Left ventricle myocardium inferior (tissue), 1 donor: Measurements from ENCODE around the gene ITIH5. TPM values are rescaled to one million over a fixed set of nuclear protein-coding genes. Genes with fewer than 3 reads are reported as not detected.

ENCODE experiments used
- DNase-seq: peaks from one replicate; pipeline ENCODE4 v3.0.0-alpha.2; 2020
- H3K27ac ChIP-seq: fragments of 200-600 bp; replicated peaks from 2 replicates; pipeline ENCODE4 v1.8.0; 2021
- H3K27me3 ChIP-seq: fragments of 200-600 bp; 2 replicates; pipeline ENCODE4 v1.8.0; 2021; ENCODE audit warnings: low read depth
- H3K36me3 ChIP-seq: fragments of 200-600 bp; 2 replicates; pipeline ENCODE4 v1.8.0; 2021
- H3K4me1 ChIP-seq: fragments of 200-600 bp; 2 replicates; pipeline ENCODE4 v1.8.0; 2021
- H3K4me3 ChIP-seq: fragments of 200-600 bp; 2 replicates; pipeline ENCODE4 v1.8.0; 2021; ENCODE audit warnings: mild to moderate bottlenecking, moderate library complexity
- H3K9me3 ChIP-seq: fragments of 200-600 bp; replicated peaks from 2 replicates; pipeline ENCODE4 v1.8.0; 2021
- CTCF ChIP-seq: fragments of 200-600 bp; IDR thresholded peaks from 2 replicates; pipeline ENCODE4 v1.8.0; 2021; ENCODE audit warnings: antibody characterized with exemption, mild to moderate bottlenecking, borderline replicate concordance
- intact Hi-C: fragments of 100-400 bp; cut with micrococcal nuclease; formaldehyde crosslinking; loops from one replicate; pipeline ENCODE4 v1.11.0; 2022
- total RNA-seq: library from RNA; stranded (reverse); fragmentation: NEBNext Ultra II Directional; extraction: Animal tissue kit (Norgen Biotek cat#: 25700); gene quantifications from one replicate; pipeline ENCODE4 v1.2.1, GENCODE V29; 2021
- donor health status: DM: no; HTN: yes; CAD: no; lungs with severe emphysema.

ITIH5 gene
- total RNA-seq, 1 donor from 2014 or later, result 10.8 TPM

DNA sequence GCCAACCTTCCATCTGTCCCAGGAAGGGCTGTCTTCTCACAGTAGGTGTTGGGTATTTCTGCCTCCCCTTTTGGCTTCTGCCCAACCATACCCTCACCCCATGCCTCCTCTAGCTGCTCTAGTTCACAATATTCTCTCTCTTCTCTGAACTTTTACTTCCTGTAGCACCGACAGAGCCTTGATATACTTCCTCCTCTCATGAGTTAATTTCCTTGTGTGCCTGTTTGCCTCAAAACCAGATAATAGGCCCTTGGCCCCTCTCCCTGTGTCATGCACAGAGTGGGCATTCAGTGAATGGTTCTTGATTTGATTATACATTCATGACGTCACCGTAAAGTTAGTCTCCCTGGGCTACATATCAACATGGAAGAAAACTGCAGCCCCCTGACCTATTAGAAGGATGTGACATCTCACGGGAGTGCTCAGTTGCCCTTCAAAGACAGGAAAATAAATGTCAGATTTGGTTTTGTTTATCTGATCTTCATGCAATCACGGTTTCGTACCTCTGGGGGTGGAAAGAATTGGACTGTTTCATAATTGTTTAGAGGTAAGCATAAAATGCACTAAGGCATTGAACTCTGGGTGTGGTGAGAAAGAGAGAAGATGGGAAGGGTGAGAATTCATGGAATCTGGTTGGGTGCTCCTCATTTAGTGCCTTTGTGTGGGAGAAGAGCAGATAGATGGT lies 127.7 kb downstream of the ITIH5 start:
- H3K4me3 ChIP-seq, result no peak overlapping the region
- H3K27ac ChIP-seq, result peak overlapping the region; percentile 16
- DNase-seq, result no peak
- TF ChIP-seq CTCF, result no peak
- H3K9me3 ChIP-seq, result peaks cover 10% of the 10 kb centered on the region
- peaks cover 25% of the 10 kb centered on the region for H3K4me1 ChIP-seq
- H3K36me3 ChIP-seq, result no peaks in the 10 kb centered on the region
- peaks cover 10% of the 10 kb centered on the region for H3K27me3 ChIP-seq
- intact Hi-C loops, result no loop called here

DNA sequence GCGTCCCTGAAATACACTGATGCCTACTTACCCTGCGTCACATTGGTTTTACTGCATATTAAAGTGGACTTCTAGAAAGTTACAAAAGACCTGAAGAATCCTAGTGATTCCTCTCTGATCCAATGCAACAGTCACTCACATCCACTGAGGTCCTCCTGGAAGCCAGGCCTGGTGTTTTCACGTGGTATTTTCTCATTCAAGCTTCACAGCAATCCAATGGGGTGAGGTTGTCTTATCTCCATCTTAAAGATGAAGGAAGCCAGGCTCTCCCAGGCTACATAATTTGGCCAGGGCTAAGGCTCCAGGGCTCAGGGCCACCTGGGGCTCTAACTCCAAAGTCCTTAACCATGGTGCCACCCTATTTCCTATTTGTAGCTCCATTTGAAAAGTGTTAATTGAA lies 129.6 kb downstream of the ITIH5 start:
- H3K27me3 ChIP-seq, result peaks cover 10% of the 10 kb centered on the region
- no peak overlapping the region for H3K27ac ChIP-seq
- intact Hi-C loops, result no loop called here
- H3K36me3 ChIP-seq, result no peaks in the 10 kb centered on the region
- H3K4me1 ChIP-seq, result peaks cover 15% of the 10 kb centered on the region
- no peak for TF ChIP-seq CTCF
- no peak overlapping the region for H3K4me3 ChIP-seq
- DNase-seq, result no peak
- peaks cover 10% of the 10 kb centered on the region for H3K9me3 ChIP-seq

DNA sequence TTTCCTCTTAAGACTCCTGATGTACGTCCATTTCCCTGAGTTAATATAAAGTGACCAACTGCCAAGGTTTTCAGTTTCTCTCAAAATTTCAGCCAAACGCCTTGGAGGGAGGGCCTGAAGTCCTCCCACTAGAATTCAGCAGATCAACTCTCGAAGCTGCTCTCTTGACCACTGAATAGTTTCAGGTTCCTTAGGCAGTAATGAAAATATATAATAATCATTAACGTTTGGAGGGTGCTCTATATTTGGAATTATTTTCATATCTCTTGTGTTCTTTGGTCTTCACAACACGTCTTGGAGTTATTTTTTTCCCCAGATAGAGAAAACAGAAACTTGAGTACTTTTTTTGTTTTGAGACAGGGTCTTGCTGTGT lies 132.3 kb downstream of the ITIH5 start:
- Histone ChIP-seq H3K4me1 (no peaks in the 10 kb centered on the region), H3K4me3 (no peak overlapping the region), H3K36me3 (no peaks in the 10 kb centered on the region), H3K9me3 (peaks cover 10% of the 10 kb centered on the region), H3K27ac (no peak overlapping the region), H3K27me3 (peaks cover 23% of the 10 kb centered on the region)
- intact Hi-C loops, result no loop called here
- no peak for DNase-seq
- no peak for TF ChIP-seq CTCF

DNA sequence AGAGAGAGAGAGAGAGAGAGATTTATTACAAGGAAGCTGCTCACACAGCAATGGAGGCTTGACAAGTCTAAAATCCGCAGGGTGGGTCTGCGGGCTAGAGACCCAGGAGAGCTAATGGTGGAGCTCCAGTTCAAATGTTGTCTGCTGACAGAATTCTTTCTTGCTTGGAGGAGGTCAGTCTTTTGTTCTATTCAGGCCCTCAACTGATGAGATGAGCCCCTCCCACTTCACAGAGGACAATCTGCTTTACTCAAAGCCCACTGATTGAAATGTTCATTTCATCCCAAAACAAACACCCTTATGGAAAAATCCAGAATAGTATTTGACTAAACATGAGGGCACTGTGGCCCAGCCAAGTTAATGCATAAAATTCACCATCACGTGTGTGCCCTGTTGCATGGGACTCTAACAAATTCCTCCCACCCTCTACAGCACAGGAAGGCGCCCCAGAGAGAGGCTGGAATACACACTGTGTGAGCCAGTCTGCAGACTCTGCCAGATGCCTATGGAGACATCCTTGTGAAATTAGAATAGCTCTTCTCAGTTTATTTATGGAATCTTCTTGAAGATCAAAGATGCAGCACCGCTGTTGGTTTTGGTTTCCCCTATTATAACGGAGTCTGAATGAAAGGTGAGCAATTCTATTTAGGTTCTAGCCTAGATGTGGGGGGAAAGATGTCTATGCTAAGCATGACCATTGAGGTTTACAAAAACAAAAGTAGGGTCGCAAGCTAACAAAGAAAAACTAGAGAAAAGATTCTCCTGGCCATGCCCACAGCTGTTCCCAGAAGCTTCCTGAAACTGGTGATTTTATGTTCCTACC lies 132.9 kb downstream of the ITIH5 start:
- TF ChIP-seq CTCF, result no peak
- intact Hi-C loops, result no loop called here
- Histone ChIP-seq H3K4me1 (no peaks in the 10 kb centered on the region), H3K27ac (no peak overlapping the region), H3K9me3 (peaks cover 10% of the 10 kb centered on the region), H3K27me3 (peaks cover 29% of the 10 kb centered on the region), H3K36me3 (no peaks in the 10 kb centered on the region), H3K4me3 (no peak overlapping the region)
- no peak for DNase-seq

DNA sequence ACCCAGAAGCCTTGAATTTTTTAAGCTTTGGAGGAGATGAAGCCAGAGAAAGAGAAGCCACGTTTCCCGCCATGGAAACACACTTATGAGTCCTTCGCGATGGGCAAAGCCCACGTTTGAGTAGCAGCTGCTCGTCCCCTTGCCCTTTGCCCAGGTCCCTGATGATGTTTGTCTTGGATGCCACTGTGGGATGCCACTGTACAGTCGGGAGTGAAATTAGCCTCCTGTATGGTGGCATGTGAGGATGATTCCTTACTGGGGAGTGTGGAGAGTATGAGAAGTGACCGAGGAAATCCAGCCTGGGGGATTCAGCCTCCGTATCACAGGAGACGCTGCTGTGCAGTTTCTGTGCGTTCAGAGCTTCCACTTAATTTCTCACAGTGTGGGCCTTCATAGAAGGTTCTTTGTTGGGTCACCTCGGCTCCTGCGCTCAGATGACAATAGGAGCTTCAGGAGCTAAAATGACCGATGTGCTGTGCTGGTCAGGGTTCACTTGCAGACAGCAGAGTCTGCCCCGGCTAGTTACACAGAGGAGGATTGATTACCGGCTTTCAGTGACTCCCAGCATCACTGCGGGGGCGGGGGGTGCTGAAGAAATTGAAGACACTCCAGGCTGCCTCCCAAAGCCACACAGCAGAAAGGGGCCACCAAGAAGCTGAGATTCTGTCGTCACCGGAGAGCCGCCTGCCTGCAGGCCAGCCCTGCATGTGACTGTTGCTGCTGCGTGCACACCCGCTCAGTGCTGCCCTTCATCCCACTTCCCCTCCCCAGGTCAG lies 133.9 kb downstream of the ITIH5 start:
- Histone ChIP-seq H3K27me3 (peaks cover 39% of the 10 kb centered on the region), H3K4me1 (no peaks in the 10 kb centered on the region), H3K27ac (no peak overlapping the region), H3K4me3 (no peak overlapping the region), H3K36me3 (no peaks in the 10 kb centered on the region), H3K9me3 (peaks cover 1% of the 10 kb centered on the region)
- TF ChIP-seq CTCF, result no peak
- intact Hi-C loops, result no loop called here
- no peak for DNase-seq
